RPMI8226 (cell line): ENCODE data around the gene WNT7A.

Source experiments
- DNase-seq: peaks from one replicate; pipeline ENCODE4 v3.0.0-alpha.2; 2015

The WNT7A gene

GRCh38 chr3:13767896-13768295, 112.0 kb downstream of the WNT7A start:
- no peak for DNase-seq

GRCh38 chr3:13767030-13767429, 112.8 kb downstream of the WNT7A start:
- DNase-seq = no peak
